ENCODE measurements around the gene MCF2L2. TPM values are rescaled to one million over a fixed set of nuclear protein-coding genes. Genes with fewer than 3 reads are reported as not detected.

The MCF2L2 gene
- total and polyA plus RNA-seq, 9 of the 15 experiments (the other 6 are each of a cell fraction or from before 2014, with no cell fraction given) = 0.56 to 4.2 (median 3.0) TPM

- TF ChIP-seq AFF1 (IDR thresholded peaks at IDR 0.05; ENCODE audit: low read depth in 1 of 2, partially characterized antibody in 2 of 2) (peak in 1 of 2 experiments; percentile 15), ZNF316 (IDR thresholded peaks at IDR 0.05) (peak; percentile 93), NRF1 (conservative IDR thresholded peaks at IDR 0.05 in 1 of 2, IDR thresholded peaks at IDR 0.05 in 1 of 2) (no peak), ZBTB5 (IDR thresholded peaks at IDR 0.05) (0 out of 2 replicates have a peak, but pooled peaks have one; percentile 19), NCOA2 (IDR thresholded peaks at IDR 0.05; ENCODE audit: partially characterized antibody in 2 of 2) (peak; percentile 35 to 53), ZNF512 (tag; IDR thresholded peaks at IDR 0.05) (peak; percentile 90)
Measured at GRCh38 chr3:183446838-183447205, 18.4 kb upstream of the MCF2L2 start (continued).
